Measurements from ENCODE around the gene RSBN1. TPM values are rescaled to one million over a fixed set of nuclear protein-coding genes. Genes with fewer than 3 reads are reported as not detected.

Gene RSBN1
- total RNA-seq, 4 donors from 2014 or later, result 18.2 to 25.6 (median 23.3) TPM

- H3K36me3 ChIP-seq, result peaks cover 0 to 37% (median 0%) of the 10 kb centered on the region in 3 donors
- H3K27me3 ChIP-seq, result no peaks in the 10 kb centered on the region
- H3K27ac ChIP-seq, result no peak overlapping the region
- no peaks in the 10 kb centered on the region for H3K9me3 ChIP-seq
- peaks cover 0 to 6% (median 0%) of the 10 kb centered on the region in 4 donors for H3K4me1 ChIP-seq
- no peak overlapping the region for H3K4me3 ChIP-seq
- DNase-seq, result no peak
- TF ChIP-seq POLR2A (IDR thresholded peaks at IDR 0.05), result no peak
- TF ChIP-seq CTCF (IDR thresholded peaks at IDR 0.05), result no peak
Observed at GRCh38 chr1:113765306-113766230, 46.7 kb downstream of the RSBN1 start.

GRCh38 chr1:113763661-113764060 is 48.6 kb downstream of the RSBN1 start:
- no peaks in the 10 kb centered on the region for H3K27me3 ChIP-seq
- peaks cover 0 to 37% (median 0%) of the 10 kb centered on the region in 3 donors for H3K36me3 ChIP-seq
- H3K4me3 ChIP-seq, result no peak overlapping the region
- TF ChIP-seq POLR2A (IDR thresholded peaks at IDR 0.05) (no peak), CTCF (IDR thresholded peaks at IDR 0.05) (no peak)
- H3K9me3 ChIP-seq, result no peaks in the 10 kb centered on the region
- no peak overlapping the region for H3K27ac ChIP-seq
- DNase-seq, result no peak
- no peaks in the 10 kb centered on the region for H3K4me1 ChIP-seq

- no peak overlapping the region for H3K4me3 ChIP-seq
- H3K9me3 ChIP-seq, result no peaks in the 10 kb centered on the region
- H3K27me3 ChIP-seq, result no peaks in the 10 kb centered on the region
- H3K4me1 ChIP-seq, result peaks cover 0 to 6% (median 0%) of the 10 kb centered on the region in 4 donors
- TF ChIP-seq CTCF (IDR thresholded peaks at IDR 0.05) (no peak), POLR2A (IDR thresholded peaks at IDR 0.05) (no peak)
- DNase-seq, result no peak
- H3K36me3 ChIP-seq, result peaks cover 0 to 24% (median 0%) of the 10 kb centered on the region in 3 donors
- no peak overlapping the region for H3K27ac ChIP-seq
Observed at GRCh38 chr1:113761937-113762336, 50.3 kb downstream of the RSBN1 start.

GRCh38 chr1:113760102-113761080 is 51.9 kb downstream of the RSBN1 start:
- no peak for TF ChIP-seq POLR2A (IDR thresholded peaks at IDR 0.05)
- no peak for TF ChIP-seq CTCF (IDR thresholded peaks at IDR 0.05)
- H3K9me3 ChIP-seq, result no peaks in the 10 kb centered on the region
- peaks cover 0 to 8% (median 0%) of the 10 kb centered on the region in 3 donors for H3K36me3 ChIP-seq
- H3K27ac ChIP-seq, result peak overlapping the region; percentile 86 to 94 (median 88)
- H3K27me3 ChIP-seq, result no peaks in the 10 kb centered on the region
- peak overlapping the region in 3 of 4 donors; percentile 74 to 94 (median 88) for H3K4me3 ChIP-seq
- no peak for DNase-seq
- H3K4me1 ChIP-seq, result peaks cover 0 to 7% (median 0%) of the 10 kb centered on the region in 4 donors

- H3K4me3 ChIP-seq, result peak within 1 kb of the TSS; percentile 74 to 95 (median 91)
- H3K9me3 ChIP-seq, result no peaks in the 10 kb centered on the region
- no peaks in the 10 kb centered on the region for H3K27me3 ChIP-seq
- no peaks in the 10 kb centered on the region for H3K36me3 ChIP-seq
- TF ChIP-seq CTCF (IDR thresholded peaks at IDR 0.05) (no peak), POLR2A (IDR thresholded peaks at IDR 0.05) (peak; percentile 38 to 47)
- peak within 1 kb of the TSS; percentile 86 to 94 (median 88) for H3K27ac ChIP-seq
- peaks cover 0 to 7% (median 0%) of the 10 kb centered on the region in 4 donors for H3K4me1 ChIP-seq
- peak; percentile 66 to 87 (median 78) for DNase-seq
Observed at GRCh38 chr1:113759333-113760101, 52.8 kb downstream of the RSBN1 start, which contains the start of gene PHTF1. Gene PHTF1 (minus strand): TSS chr1:113759486. CDS start chr1:113758703, 783 bp downstream.
